ENCODE data around the gene KRT27. TPM values are rescaled to one million over a fixed set of nuclear protein-coding genes. Genes with fewer than 3 reads are reported as not detected.
A peak's percentile ranks its signal among the peaks of the same experiment; 100 is the strongest.

The KRT27 gene
- total and polyA plus RNA-seq, 9 of the 15 experiments (the other 6 are each of a cell fraction or from before 2014, with no cell fraction given): 0.10 TPM; not detected in 8

DNA sequence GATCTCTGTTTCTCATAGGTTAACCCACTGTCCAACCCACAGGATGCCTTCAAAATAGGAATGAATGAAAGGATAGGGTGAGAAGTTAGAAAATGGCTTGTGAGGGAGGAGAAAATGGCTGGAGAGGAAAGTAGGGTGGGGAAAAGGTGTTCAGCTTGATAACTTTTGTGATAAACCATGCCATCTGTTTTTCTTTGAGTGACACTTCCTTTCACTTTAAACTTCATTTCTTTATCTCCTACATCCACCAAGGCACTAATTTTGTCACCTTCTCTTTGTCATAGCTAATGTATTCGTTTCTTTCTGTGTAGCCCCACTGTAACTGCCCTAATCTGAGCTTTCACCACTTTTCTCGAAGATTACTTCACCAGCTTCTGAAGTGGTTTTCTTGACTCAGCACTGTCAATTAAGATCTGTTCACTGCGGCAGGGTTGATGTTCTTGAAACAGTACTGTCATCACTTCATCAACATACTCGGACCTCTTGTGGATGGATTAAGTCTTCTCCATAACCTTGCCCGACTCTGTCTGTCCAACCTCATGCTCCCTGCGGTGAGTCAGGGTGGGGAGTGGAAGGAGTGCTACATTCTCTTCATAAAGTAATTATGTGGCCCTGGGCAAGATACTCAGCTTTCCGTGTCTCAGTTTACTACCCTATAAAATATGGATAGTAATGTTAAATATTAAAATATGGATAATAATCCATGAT is 45.5 kb upstream of the KRT27 start (continued):
- TF ChIP-seq RBBP5 (IDR thresholded peaks at IDR 0.05; ENCODE audit: borderline replicate concordance, insufficient read depth, low read length, poor library complexity, severe bottlenecking) (no peak), ZNF354B (CRISPR knock-in tag; IDR thresholded peaks at IDR 0.05) (no peak), ZNF224 (CRISPR knock-in tag; IDR thresholded peaks at IDR 0.05) (no peak), SETDB1 (IDR thresholded peaks at IDR 0.05; ENCODE audit: low read length) (no peak), MAFG (tag; conservative IDR thresholded peaks at IDR 0.05) (peak; percentile 88), EP400 (IDR thresholded peaks at IDR 0.05) (peak; percentile 78), BCOR (IDR thresholded peaks at IDR 0.05) (peak; percentile 90), ZNF124 (CRISPR knock-in tag; IDR thresholded peaks at IDR 0.05) (no peak), SREBF2 (CRISPR knock-in tag; IDR thresholded peaks at IDR 0.05) (no peak), ETV6 (IDR thresholded peaks at IDR 0.05; ENCODE audit: borderline replicate concordance in 1 of 2, low read depth in 2 of 2, low read length in 1 of 2) (peak in 1 of 2 experiments; percentile 77; a peak in 2 of 4 replicates), ETV6 (CRISPR knock-in tag; IDR thresholded peaks at IDR 0.05; ENCODE audit: borderline replicate concordance) (no peak), ZNF143 (CRISPR knock-in tag; IDR thresholded peaks at IDR 0.05) (no peak), HMG20B (CRISPR knock-in tag; IDR thresholded peaks at IDR 0.05) (no peak), KLF1 (tag; IDR thresholded peaks at IDR 0.05) (no peak), MTA3 (IDR thresholded peaks at IDR 0.05; ENCODE audit: borderline replicate concordance) (peak; percentile 78), BACH1 (tag; IDR thresholded peaks at IDR 0.05) (peak; percentile 94), ILF3 (IDR thresholded peaks at IDR 0.05; ENCODE audit: borderline replicate concordance) (no peak)
- TF ChIP-seq, protein P1, sequence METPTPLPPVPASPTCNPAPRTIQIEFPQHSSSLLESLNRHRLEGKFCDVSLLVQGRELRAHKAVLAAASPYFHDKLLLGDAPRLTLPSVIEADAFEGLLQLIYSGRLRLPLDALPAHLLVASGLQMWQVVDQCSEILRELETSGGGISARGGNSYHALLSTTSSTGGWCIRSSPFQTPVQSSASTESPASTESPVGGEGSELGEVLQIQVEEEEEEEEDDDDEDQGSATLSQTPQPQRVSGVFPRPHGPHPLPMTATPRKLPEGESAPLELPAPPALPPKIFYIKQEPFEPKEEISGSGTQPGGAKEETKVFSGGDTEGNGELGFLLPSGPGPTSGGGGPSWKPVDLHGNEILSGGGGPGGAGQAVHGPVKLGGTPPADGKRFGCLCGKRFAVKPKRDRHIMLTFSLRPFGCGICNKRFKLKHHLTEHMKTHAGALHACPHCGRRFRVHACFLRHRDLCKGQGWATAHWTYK (CRISPR knock-in tag; IDR thresholded peaks at IDR 0.05): no peak
- TF ChIP-seq, protein P2, sequence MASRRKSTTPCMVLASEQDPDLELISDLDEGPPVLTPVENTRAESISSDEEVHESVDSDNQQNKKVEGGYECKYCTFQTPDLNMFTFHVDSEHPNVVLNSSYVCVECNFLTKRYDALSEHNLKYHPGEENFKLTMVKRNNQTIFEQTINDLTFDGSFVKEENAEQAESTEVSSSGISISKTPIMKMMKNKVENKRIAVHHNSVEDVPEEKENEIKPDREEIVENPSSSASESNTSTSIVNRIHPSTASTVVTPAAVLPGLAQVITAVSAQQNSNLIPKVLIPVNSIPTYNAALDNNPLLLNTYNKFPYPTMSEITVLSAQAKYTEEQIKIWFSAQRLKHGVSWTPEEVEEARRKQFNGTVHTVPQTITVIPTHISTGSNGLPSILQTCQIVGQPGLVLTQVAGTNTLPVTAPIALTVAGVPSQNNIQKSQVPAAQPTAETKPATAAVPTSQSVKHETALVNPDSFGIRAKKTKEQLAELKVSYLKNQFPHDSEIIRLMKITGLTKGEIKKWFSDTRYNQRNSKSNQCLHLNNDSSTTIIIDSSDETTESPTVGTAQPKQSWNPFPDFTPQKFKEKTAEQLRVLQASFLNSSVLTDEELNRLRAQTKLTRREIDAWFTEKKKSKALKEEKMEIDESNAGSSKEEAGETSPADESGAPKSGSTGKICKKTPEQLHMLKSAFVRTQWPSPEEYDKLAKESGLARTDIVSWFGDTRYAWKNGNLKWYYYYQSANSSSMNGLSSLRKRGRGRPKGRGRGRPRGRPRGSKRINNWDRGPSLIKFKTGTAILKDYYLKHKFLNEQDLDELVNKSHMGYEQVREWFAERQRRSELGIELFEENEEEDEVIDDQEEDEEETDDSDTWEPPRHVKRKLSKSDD (conservative IDR thresholded peaks at IDR 0.05; ENCODE audit: low read length): no peak
- TF ChIP-seq, protein P3, sequence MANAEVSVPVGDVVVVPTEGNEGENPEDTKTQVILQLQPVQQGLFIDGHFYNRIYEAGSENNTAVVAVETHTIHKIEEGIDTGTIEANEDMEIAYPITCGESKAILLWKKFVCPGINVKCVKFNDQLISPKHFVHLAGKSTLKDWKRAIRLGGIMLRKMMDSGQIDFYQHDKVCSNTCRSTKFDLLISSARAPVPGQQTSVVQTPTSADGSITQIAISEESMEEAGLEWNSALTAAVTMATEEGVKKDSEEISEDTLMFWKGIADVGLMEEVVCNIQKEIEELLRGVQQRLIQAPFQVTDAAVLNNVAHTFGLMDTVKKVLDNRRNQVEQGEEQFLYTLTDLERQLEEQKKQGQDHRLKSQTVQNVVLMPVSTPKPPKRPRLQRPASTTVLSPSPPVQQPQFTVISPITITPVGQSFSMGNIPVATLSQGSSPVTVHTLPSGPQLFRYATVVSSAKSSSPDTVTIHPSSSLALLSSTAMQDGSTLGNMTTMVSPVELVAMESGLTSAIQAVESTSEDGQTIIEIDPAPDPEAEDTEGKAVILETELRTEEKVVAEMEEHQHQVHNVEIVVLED (CRISPR knock-in tag; IDR thresholded peaks at IDR 0.05): no peak
- TF ChIP-seq, protein P4, sequence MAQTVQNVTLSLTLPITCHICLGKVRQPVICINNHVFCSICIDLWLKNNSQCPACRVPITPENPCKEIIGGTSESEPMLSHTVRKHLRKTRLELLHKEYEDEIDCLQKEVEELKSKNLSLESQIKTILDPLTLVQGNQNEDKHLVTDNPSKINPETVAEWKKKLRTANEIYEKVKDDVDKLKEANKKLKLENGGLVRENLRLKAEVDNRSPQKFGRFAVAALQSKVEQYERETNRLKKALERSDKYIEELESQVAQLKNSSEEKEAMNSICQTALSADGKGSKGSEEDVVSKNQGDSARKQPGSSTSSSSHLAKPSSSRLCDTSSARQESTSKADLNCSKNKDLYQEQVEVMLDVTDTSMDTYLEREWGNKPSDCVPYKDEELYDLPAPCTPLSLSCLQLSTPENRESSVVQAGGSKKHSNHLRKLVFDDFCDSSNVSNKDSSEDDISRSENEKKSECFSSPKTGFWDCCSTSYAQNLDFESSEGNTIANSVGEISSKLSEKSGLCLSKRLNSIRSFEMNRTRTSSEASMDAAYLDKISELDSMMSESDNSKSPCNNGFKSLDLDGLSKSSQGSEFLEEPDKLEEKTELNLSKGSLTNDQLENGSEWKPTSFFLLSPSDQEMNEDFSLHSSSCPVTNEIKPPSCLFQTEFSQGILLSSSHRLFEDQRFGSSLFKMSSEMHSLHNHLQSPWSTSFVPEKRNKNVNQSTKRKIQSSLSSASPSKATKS (CRISPR knock-in tag; IDR thresholded peaks at IDR 0.05): no peak

Measured in K562 (cell line).